BJ (cell line): ENCODE measurements around the gene FOXP1. TPM values are rescaled to one million over a fixed set of nuclear protein-coding genes. Genes with fewer than 3 reads are reported as not detected.

Source experiments
- CTCF ChIA-PET: fragments of 350-600 bp; formaldehyde crosslinking; extraction: SDS; loops from one replicate; lab custom pipeline; 2021; ENCODE audit warnings: antibody characterized with exemption, inconsistent platforms; lab: Yijun Ruan, JAX
- POLR2A ChIA-PET: fragments of 300-600 bp; sonication (Branson Sonifier 250); formaldehyde crosslinking; extraction: SDS; loops from one replicate; lab custom pipeline; 2021; ENCODE audit warnings: antibody characterized with exemption; lab: Charles Lee
- DNase-seq: peaks from one replicate; pipeline ENCODE4 v3.0.0-alpha.2; 2011; ENCODE audit warnings: low read depth
- H3K27me3 ChIP-seq: 2 replicates; pipeline ENCODE4 v1.6.0; 2011; ENCODE audit warnings: low read length; ENCODE audit not compliant: control insufficient read depth, insufficient read depth
- H3K36me3 ChIP-seq: 2 replicates; pipeline ENCODE4 v1.5.1; 2011; ENCODE audit warnings: low read length; ENCODE audit not compliant: control insufficient read depth, insufficient read depth
- H3K4me3 ChIP-seq: 2 replicates; pipeline ENCODE4 v1.5.1; 2011; ENCODE audit warnings: low read depth, mild to moderate bottlenecking, control low read depth, low read length
- CTCF ChIP-seq: IDR thresholded peaks from 2 replicates; pipeline ENCODE4 v1.5.1; 2011; ENCODE audit warnings: low read depth, mild to moderate bottlenecking, control low read depth, inconsistent platforms, low read length, moderate library complexity; ENCODE audit not compliant: insufficient read depth
- polyA plus RNA-seq: library from polyadenylated mRNA; depleted of rRNA; stranded (reverse); fragments of >200 nt; gene quantifications from 2 replicates; pipeline ENCODE4 v1.2.3, GENCODE V29; 2011

FOXP1 gene
- polyA plus RNA-seq, 1 experiment: 37.0 TPM

GRCh38 chr3:71621825-71622537 lies 38.5 kb upstream of the FOXP1 start:
- TF ChIP-seq CTCF: no peak
- ChIA-PET CTCF (interaction anchor here (1.6 kb wide), 1 partner anchor 59 kb away, joined by 3 read pairs; no protein-coding TSS in a partner anchor), POLR2A (no interaction called here)
- H3K27me3 ChIP-seq: peaks cover 6% of the 10 kb centered on the region
- H3K36me3 ChIP-seq: no peaks in the 10 kb centered on the region
- H3K4me3 ChIP-seq: no peak overlapping the region
- no peak for DNase-seq

- no peak for DNase-seq
- CTCF ChIA-PET: no interaction called here
These were observed 35.0 kb upstream of the FOXP1 start for GRCh38 chr3:71618538-71618937.

GRCh38 chr3:71616571-71617021 lies 33.1 kb upstream of the FOXP1 start:
- Histone ChIP-seq H3K36me3 (no peaks in the 10 kb centered on the region), H3K27me3 (peaks cover 5% of the 10 kb centered on the region), H3K4me3 (no peak overlapping the region)
- POLR2A ChIA-PET: no interaction called here
- no peak for DNase-seq
- CTCF ChIA-PET: no interaction called here
- TF ChIP-seq CTCF: no peak

More at GRCh38 chr3:71618538-71618937, 35.0 kb upstream of the FOXP1 start:
- TF ChIP-seq CTCF: no peak
- H3K27me3 ChIP-seq: peaks cover 6% of the 10 kb centered on the region
- no peak overlapping the region for H3K4me3 ChIP-seq
- no peaks in the 10 kb centered on the region for H3K36me3 ChIP-seq
- POLR2A ChIA-PET: no interaction called here

GRCh38 chr3:71614869-71615268 lies 31.3 kb upstream of the FOXP1 start:
- ChIA-PET CTCF (no interaction called here), POLR2A (no interaction called here)
- TF ChIP-seq CTCF: no peak
- Histone ChIP-seq H3K36me3 (no peaks in the 10 kb centered on the region), H3K27me3 (peaks cover 1% of the 10 kb centered on the region; the same call in 1 of the 2 replicates), H3K4me3 (no peak overlapping the region)
- no peak for DNase-seq

GRCh38 chr3:71614426-71614825 lies 30.9 kb upstream of the FOXP1 start:
- H3K36me3 ChIP-seq: no peaks in the 10 kb centered on the region
- ChIA-PET POLR2A (no interaction called here), CTCF (no interaction called here)
- TF ChIP-seq CTCF: no peak
- peaks cover 1% of the 10 kb centered on the region; the same call in 1 of the 2 replicates for H3K27me3 ChIP-seq
- DNase-seq: no peak
- no peak overlapping the region for H3K4me3 ChIP-seq
